ENCODE data around the gene PRKCA. TPM values are rescaled to one million over a fixed set of nuclear protein-coding genes. Genes with fewer than 3 reads are reported as not detected.

The PRKCA gene
- total RNA-seq, 3 donors from 2014 or later: 5.1 to 10.5 (median 6.6) TPM

DNA sequence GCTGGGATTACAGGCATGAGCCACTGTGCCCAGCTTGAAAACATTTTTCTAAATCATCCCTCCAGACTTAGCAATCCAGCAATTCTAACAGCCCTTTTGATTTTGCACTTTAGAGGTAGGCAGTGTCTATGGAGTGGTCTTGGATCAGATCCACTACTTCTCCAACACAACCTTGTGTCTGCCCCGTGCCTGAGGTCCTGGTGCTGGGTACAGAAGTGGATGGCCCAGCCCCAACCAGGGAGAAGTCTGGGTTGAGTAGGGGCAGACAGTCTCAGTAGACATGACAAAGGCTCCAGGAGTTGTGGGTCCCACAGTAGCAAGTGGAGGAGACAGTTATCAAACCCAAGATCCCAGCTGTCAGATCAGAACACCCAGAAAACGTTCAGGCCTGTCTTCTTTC lies 460.6 kb downstream of the PRKCA start:
- intact Hi-C loops (cut with DNase I; ENCODE audit: low total_unique reads): no loop called here
- Histone ChIP-seq H3K36me3 (no peaks in the 10 kb centered on the region), H3K27me3 (no peaks in the 10 kb centered on the region), H3K4me1 (no peaks in the 10 kb centered on the region), H3K27ac (no peak overlapping the region), H3K4me3 (no peak overlapping the region), H3K9me3 (no peaks in the 10 kb centered on the region)
- no peak for DNase-seq (ENCODE audit: low spot score in 2 of 2)
- TF ChIP-seq, protein P1, sequence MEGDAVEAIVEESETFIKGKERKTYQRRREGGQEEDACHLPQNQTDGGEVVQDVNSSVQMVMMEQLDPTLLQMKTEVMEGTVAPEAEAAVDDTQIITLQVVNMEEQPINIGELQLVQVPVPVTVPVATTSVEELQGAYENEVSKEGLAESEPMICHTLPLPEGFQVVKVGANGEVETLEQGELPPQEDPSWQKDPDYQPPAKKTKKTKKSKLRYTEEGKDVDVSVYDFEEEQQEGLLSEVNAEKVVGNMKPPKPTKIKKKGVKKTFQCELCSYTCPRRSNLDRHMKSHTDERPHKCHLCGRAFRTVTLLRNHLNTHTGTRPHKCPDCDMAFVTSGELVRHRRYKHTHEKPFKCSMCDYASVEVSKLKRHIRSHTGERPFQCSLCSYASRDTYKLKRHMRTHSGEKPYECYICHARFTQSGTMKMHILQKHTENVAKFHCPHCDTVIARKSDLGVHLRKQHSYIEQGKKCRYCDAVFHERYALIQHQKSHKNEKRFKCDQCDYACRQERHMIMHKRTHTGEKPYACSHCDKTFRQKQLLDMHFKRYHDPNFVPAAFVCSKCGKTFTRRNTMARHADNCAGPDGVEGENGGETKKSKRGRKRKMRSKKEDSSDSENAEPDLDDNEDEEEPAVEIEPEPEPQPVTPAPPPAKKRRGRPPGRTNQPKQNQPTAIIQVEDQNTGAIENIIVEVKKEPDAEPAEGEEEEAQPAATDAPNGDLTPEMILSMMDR (IDR thresholded peaks at IDR 0.05): no peak
- TF ChIP-seq POLR2A (IDR thresholded peaks at IDR 0.05) (no peak), POLR2AphosphoS5 (IDR thresholded peaks at IDR 0.05) (no peak)

DNA sequence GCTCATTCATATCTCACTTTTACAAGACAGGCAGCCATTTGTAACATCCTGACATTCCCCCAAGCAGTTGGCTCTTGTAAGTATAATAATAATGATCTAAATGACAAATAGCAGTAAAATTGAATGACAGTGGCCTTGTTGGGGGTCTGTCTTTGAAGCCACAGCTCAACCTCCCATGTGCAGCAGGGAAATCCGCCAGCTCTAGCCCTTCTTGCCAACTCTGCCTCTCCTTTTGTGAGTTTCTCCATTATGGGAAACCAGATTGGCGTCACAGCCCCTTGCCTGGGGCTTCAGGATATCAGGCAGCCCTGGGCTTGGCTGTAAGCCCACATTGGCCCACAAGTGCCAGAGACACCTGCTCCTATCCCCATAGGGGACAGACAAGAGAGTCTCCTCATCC lies 462.1 kb downstream of the PRKCA start:
- intact Hi-C loops (cut with DNase I; ENCODE audit: low total_unique reads): no loop called here
- Histone ChIP-seq H3K27me3 (no peaks in the 10 kb centered on the region), H3K4me3 (no peak overlapping the region), H3K9me3 (no peaks in the 10 kb centered on the region), H3K4me1 (no peaks in the 10 kb centered on the region), H3K36me3 (no peaks in the 10 kb centered on the region), H3K27ac (no peak overlapping the region)
- no peak for DNase-seq (ENCODE audit: low spot score in 2 of 2)
- TF ChIP-seq POLR2AphosphoS5 (IDR thresholded peaks at IDR 0.05) (no peak), POLR2A (IDR thresholded peaks at IDR 0.05) (no peak)
- TF ChIP-seq, protein P1 (IDR thresholded peaks at IDR 0.05): no peak

DNA sequence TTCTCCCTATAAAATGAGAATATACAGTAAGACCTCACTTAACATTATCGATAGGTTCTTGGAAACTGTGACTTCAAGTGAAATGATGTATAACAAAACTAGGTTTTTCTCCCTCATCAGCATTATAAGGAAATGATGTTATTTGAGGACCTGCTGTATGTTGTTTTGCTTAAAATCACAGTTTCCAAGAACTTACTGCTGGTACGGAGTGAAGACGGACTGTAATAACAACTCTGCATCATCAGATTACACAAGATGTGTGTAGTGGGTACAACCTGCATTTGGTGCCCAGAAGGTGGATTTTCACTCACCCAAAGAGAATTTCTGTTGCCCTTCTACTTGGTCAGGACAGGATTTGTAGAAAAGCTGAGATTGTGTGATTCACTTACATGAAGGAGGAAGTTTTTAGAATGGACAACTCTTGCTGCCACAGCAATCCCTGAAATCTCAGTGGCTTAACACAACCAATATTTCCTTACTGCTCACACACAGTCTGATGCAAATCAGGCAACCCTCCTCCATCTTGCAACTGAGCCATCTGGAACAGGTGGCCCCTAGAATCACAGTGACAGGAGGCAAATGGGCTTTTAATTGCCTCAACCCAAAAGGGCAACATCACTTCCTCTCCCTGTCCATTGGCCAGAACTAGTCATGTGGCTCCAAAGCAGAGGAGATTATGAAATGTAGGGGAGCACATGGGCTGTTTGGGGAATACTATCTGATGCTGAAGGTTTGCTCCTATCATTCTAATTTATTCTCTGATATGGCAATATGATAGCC lies 464.9 kb downstream of the PRKCA start:
- Histone ChIP-seq H3K9me3 (no peaks in the 10 kb centered on the region), H3K4me1 (no peaks in the 10 kb centered on the region), H3K27ac (no peak overlapping the region), H3K36me3 (no peaks in the 10 kb centered on the region), H3K4me3 (no peak overlapping the region), H3K27me3 (no peaks in the 10 kb centered on the region)
- intact Hi-C loops (cut with DNase I; ENCODE audit: low total_unique reads): no loop called here
- no peak for DNase-seq (ENCODE audit: low spot score in 2 of 2)
- TF ChIP-seq, protein P1 (IDR thresholded peaks at IDR 0.05): no peak
- TF ChIP-seq POLR2AphosphoS5 (IDR thresholded peaks at IDR 0.05): no peak
- TF ChIP-seq POLR2A (IDR thresholded peaks at IDR 0.05): no peak

DNA sequence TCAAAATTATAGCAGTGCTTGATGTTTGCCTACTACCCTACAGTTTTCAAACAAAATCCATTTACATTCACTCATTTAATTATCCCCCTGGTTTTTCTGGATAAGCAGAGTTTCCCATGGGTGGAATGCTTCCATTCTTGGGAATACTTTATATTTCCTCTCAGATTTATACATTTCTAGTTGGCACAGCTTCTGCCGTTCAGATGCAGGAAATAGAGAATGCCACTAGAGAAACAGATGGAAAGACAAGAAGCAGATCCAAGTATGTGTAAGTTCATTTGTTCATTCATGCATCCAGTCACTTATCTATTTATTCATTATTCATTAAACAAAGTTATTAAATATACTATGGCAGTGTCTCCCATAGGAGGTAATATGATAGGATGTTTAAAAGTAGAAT lies 467.5 kb downstream of the PRKCA start:
- H3K27me3 ChIP-seq: no peaks in the 10 kb centered on the region
- H3K9me3 ChIP-seq: no peaks in the 10 kb centered on the region
- intact Hi-C loops (cut with DNase I; ENCODE audit: low total_unique reads): no loop called here
- H3K27ac ChIP-seq: no peak overlapping the region
- no peak overlapping the region for H3K4me3 ChIP-seq
- no peaks in the 10 kb centered on the region for H3K36me3 ChIP-seq
- H3K4me1 ChIP-seq: no peaks in the 10 kb centered on the region
- TF ChIP-seq, protein P1 (IDR thresholded peaks at IDR 0.05): no peak
- TF ChIP-seq POLR2AphosphoS5 (IDR thresholded peaks at IDR 0.05) (no peak), POLR2A (IDR thresholded peaks at IDR 0.05) (no peak)
- DNase-seq (ENCODE audit: low spot score in 2 of 2): no peak

DNA sequence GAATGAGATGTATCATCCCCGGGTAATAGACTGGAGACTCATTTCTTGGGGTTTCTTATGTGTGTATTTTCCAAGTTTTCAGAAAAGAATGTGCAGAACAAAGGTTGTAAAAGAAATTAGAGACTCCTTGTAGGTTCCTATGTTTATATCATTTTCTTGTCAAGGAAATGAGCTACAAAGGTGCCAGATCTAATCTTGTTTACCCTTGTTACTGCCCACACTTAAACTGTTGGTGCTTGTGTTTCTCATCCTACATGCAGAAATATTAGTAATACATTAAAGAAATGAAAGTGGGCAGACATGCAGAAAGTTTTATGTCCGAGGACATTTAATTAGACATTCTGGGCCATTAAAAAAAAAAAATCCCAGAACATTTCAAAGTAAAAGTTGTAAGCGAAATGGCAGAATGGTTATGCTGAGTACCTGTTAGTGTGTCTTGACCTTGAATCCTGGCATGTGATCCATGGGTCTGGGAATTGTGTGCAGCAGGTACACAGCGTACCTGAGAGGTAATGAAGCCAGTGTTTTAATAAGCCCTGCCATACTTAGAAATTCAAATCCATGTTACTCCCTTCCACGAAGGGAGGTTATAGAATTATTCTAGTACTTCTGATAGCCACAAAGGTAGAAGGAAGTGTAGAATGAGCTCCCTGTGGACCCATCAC lies 469.9 kb downstream of the PRKCA start:
- Histone ChIP-seq H3K4me3 (no peak overlapping the region), H3K9me3 (no peaks in the 10 kb centered on the region), H3K27me3 (no peaks in the 10 kb centered on the region), H3K4me1 (no peaks in the 10 kb centered on the region), H3K36me3 (no peaks in the 10 kb centered on the region), H3K27ac (no peak overlapping the region)
- TF ChIP-seq, protein P1 (IDR thresholded peaks at IDR 0.05): no peak
- TF ChIP-seq POLR2AphosphoS5 (IDR thresholded peaks at IDR 0.05): no peak
- no peak for TF ChIP-seq POLR2A (IDR thresholded peaks at IDR 0.05)
- no peak for DNase-seq (ENCODE audit: low spot score in 2 of 2)
- intact Hi-C loops (cut with DNase I; ENCODE audit: low total_unique reads): no loop called here
